ENCODE measurements around the gene SPDYC.

Gene SPDYC

GRCh38 chr11:65134240-65134951 is 35.6 kb upstream of the SPDYC start, which contains the start of gene SYVN1:
Gene SYVN1, minus strand, starts transcription at chr11:65134519. Its CDS starts 918 bp downstream, at chr11:65133601.
- DNase-seq (peak; percentile 89), ATAC-seq (ENCODE audit: insufficient read depth, low read depth) (peak; percentile 83)
- TF ChIP-seq EZH2 (IDR thresholded peaks at IDR 0.05; ENCODE audit: borderline replicate concordance, low read depth, low read length, severe bottlenecking) (no peak), CTCF (IDR thresholded peaks at IDR 0.05; ENCODE audit: borderline replicate concordance, extremely low read depth, low read length, poor library complexity, severe bottlenecking) (no peak)
- peak within 1 kb of the TSS; percentile 96 for H2AFZ ChIP-seq (ENCODE audit: low read depth, low read length)
- H3K79me2 ChIP-seq (ENCODE audit: insufficient read depth, low read length), result peaks cover 26% of the 10 kb centered on the region
- H3K9ac ChIP-seq (ENCODE audit: low read depth, low read length), result peak within 1 kb of the TSS; percentile 82
- no peaks in the 10 kb centered on the region for H3K27me3 ChIP-seq (ENCODE audit: insufficient read depth, low read length, poor library complexity)
- H3K4me2 ChIP-seq (ENCODE audit: insufficient read depth, low read length), result peak within 1 kb of the TSS; percentile 83
- peaks cover 29% of the 10 kb centered on the region for H3K4me1 ChIP-seq (ENCODE audit: insufficient read depth, low read length)
- H3K27ac ChIP-seq (ENCODE audit: low read length), result peak within 1 kb of the TSS; percentile 100
- H3K4me3 ChIP-seq (ENCODE audit: low read depth in 1 of 2, low read length in 2 of 2), result peak within 1 kb of the TSS; percentile 71 to 86
- H4K20me1 ChIP-seq (ENCODE audit: insufficient read depth, low read length), result peaks cover 17% of the 10 kb centered on the region
- H3K36me3 ChIP-seq (ENCODE audit: insufficient read depth, low read length), result peaks cover 37% of the 10 kb centered on the region
- no peaks in the 10 kb centered on the region for H3K9me3 ChIP-seq (ENCODE audit: insufficient read depth, low read length, severe bottlenecking)

- H3K36me3 ChIP-seq (ENCODE audit: insufficient read depth, low read length), result peaks cover 30% of the 10 kb centered on the region
- H3K9me3 ChIP-seq (ENCODE audit: insufficient read depth, low read length, severe bottlenecking), result no peaks in the 10 kb centered on the region
- H2AFZ ChIP-seq (ENCODE audit: low read depth, low read length), result peak overlapping the region; percentile 96
- DNase-seq, result peak; percentile 90
- no peaks in the 10 kb centered on the region for H3K27me3 ChIP-seq (ENCODE audit: insufficient read depth, low read length, poor library complexity)
- H3K4me1 ChIP-seq (ENCODE audit: insufficient read depth, low read length), result peaks cover 29% of the 10 kb centered on the region
- ATAC-seq (ENCODE audit: insufficient read depth, low read depth), result peak; percentile 90
- peaks cover 17% of the 10 kb centered on the region for H4K20me1 ChIP-seq (ENCODE audit: insufficient read depth, low read length)
- peak overlapping the region; percentile 100 for H3K27ac ChIP-seq (ENCODE audit: low read length)
- H3K79me2 ChIP-seq (ENCODE audit: insufficient read depth, low read length), result peaks cover 26% of the 10 kb centered on the region
- H3K4me3 ChIP-seq (ENCODE audit: low read depth in 1 of 2, low read length in 2 of 2), result peak overlapping the region; percentile 71 to 86
- peak overlapping the region; percentile 82 for H3K9ac ChIP-seq (ENCODE audit: low read depth, low read length)
- TF ChIP-seq EZH2 (IDR thresholded peaks at IDR 0.05; ENCODE audit: borderline replicate concordance, low read depth, low read length, severe bottlenecking) (no peak), CTCF (IDR thresholded peaks at IDR 0.05; ENCODE audit: borderline replicate concordance, extremely low read depth, low read length, poor library complexity, severe bottlenecking) (no peak)
- peak overlapping the region; percentile 83 for H3K4me2 ChIP-seq (ENCODE audit: insufficient read depth, low read length)
These were observed 34.9 kb upstream of the SPDYC start for GRCh38 chr11:65134952-65135632.

GRCh38 chr11:65135633-65136145 is 34.3 kb upstream of the SPDYC start:
- ATAC-seq (ENCODE audit: insufficient read depth, low read depth) (no peak), DNase-seq (no peak)
- peaks cover 17% of the 10 kb centered on the region for H4K20me1 ChIP-seq (ENCODE audit: insufficient read depth, low read length)
- H2AFZ ChIP-seq (ENCODE audit: low read depth, low read length), result peak overlapping the region; percentile 96
- H3K9me3 ChIP-seq (ENCODE audit: insufficient read depth, low read length, severe bottlenecking), result no peaks in the 10 kb centered on the region
- H3K4me2 ChIP-seq (ENCODE audit: insufficient read depth, low read length), result peak overlapping the region; percentile 83
- H3K27me3 ChIP-seq (ENCODE audit: insufficient read depth, low read length, poor library complexity), result peaks cover 5% of the 10 kb centered on the region
- H3K4me3 ChIP-seq (ENCODE audit: low read depth in 1 of 2, low read length in 2 of 2), result peak overlapping the region; percentile 71 to 86
- H3K36me3 ChIP-seq (ENCODE audit: insufficient read depth, low read length), result peaks cover 24% of the 10 kb centered on the region
- peak overlapping the region; percentile 100 for H3K27ac ChIP-seq (ENCODE audit: low read length)
- H3K4me1 ChIP-seq (ENCODE audit: insufficient read depth, low read length), result peaks cover 29% of the 10 kb centered on the region
- H3K9ac ChIP-seq (ENCODE audit: low read depth, low read length), result peak overlapping the region; percentile 82
- H3K79me2 ChIP-seq (ENCODE audit: insufficient read depth, low read length), result peaks cover 26% of the 10 kb centered on the region
- no peak for TF ChIP-seq EZH2 (IDR thresholded peaks at IDR 0.05; ENCODE audit: borderline replicate concordance, low read depth, low read length, severe bottlenecking)
- TF ChIP-seq CTCF (IDR thresholded peaks at IDR 0.05; ENCODE audit: borderline replicate concordance, extremely low read depth, low read length, poor library complexity, severe bottlenecking), result no peak
